NOMO-1 (cell line): ENCODE data around the gene SYNDIG1.
"Not testable (repeated sequence)": the region's sequence is repeated elsewhere in the genome, so short reads cannot be mapped to it uniquely, and the experiment has no call there.

Experiments used
- DNase-seq, 2 experiments: peaks; one replicate each; lab custom pipeline; 2025; ENCODE audit not compliant: unreplicated experiment in 2 of 2; lab: John Stamatoyannopoulos, UW

SYNDIG1 gene

DNA sequence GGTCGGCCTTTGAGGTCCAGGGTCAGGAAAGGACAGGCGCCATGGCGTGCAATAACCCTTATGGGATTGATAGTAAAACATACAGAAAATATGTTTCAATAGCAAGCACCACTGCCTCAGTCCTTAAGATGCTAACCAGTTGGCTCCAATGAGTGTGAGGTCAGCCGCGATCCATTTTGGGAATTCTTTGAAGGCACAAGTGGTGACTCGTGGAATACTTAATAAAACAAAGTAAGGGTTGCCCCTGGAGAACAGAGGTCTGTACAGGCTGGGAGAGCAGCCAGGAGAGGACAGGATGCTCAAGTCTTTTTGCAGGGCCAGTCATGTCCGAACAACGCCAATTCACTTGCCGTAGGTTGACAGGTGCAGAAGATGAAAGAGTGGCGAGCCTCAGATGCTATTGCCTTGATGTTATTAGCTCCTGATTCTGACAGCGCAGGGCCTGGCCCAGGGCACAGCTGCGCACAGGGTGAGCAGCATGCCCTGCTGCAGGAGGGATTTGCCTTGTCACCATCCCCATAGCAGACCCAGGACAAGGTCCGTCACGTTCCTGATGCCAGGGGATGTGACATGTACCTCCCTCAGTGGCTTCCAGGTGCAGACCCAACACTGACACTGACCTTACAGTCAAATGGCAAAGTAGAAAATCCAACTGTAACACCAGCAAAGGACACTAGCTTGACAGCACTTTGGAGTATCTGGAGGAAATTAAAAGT is 21.8 kb downstream of the SYNDIG1 start:
- DNase-seq = no peak

DNA sequence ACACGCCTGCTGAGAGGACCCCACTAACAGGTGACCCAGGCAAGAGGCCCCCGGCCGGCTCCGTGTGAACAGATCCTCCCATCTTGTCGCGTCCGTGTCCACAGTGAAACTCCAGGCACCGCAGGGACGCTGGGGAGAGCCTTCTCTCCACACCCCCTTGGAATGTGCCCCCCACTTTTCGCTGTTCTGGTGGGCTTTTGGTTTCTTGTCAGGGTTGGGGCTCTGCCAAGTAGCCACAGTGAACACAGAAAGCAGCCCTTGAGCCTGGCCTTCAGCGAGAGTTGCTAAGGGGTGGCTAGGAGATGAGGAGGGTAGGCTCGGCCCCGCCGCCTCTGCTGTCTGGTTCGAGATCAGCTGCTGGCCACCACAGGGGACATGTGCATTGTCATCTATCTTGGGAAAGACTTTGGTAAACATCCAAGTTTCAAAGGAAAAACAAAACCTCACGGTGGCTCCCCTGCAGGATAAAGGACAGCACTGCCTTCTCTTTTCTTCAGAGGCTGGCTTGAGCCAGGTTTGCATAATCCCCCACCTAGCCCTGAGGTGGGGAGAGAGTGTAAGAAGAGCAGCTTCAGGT is 22.7 kb downstream of the SYNDIG1 start:
- DNase-seq = no peak

DNA sequence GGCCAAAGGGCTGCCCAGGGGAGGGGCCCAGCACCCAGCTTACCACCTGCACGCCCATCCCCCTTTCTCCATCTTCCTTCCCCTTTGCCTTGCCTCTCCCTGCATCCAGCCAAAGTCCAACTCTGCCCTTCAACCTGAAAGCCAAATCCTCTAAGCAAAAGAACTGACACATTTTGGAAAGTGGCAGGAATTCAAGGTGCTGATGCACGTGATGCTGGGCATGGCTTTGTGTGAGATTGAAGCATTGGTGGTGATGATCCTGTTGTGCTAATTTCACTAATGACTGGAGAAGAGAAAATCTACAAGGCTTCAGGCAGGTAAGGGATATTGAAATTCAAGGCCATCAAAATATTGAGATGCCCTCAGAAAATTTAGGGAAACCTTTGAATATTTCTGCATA is 23.3 kb downstream of the SYNDIG1 start:
- no peak for DNase-seq

DNA sequence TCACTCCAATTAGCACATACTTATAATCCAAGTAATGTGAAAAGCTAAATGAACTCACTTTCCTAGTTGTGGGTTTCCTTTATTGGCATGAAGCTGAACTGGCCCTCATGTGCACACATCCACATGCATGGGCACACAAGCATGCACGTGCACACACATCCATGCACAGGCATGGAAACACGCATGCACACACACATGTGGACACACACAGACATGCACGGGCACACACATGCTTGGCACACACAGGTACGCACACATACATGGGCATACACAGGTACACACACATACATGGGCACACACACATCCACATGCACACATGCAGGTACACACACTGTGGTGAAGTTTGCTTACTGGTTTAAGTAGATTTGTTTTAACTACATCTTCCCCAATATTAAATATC is 23.8 kb downstream of the SYNDIG1 start:
- no peak for DNase-seq

DNA sequence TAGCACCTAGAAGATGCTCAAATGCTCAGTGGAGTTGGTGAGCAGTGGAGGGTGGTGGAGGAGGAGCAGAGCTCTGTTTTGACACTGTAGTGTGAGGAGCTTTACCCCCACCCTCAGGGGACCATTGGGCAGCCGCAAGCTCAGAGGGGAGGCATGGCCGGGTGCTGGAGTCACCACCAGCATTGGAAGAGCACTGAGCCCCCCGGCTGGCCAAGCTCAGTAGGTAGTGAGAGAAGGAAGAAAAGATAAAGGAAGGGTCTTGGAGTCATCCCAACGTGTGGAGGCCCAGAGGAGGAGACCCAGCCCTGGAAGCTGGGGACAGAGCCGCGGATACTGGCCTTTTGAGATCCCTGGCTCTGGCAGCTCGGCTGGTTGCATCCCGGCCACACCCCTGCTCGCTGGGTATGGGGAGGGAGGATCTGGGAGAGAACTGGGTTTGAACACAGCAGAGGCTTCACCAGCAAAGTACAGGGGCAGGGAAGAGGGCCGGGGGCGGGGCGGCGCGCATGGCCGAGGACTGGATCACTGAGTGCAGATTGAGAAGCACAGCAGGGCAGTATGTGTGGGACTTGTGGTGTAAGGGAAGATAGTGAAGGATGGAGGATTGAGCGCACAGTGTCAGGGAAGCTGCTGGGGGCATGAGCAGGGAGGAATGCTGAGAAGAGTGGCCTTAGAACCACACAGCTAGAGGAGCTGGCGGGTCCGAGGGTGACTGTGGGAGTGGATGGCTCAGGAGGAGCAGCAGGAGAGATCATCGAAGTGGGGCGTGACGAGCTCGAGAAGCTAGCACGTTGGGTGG is 24.4 kb downstream of the SYNDIG1 start:
- DNase-seq = no peak

DNA sequence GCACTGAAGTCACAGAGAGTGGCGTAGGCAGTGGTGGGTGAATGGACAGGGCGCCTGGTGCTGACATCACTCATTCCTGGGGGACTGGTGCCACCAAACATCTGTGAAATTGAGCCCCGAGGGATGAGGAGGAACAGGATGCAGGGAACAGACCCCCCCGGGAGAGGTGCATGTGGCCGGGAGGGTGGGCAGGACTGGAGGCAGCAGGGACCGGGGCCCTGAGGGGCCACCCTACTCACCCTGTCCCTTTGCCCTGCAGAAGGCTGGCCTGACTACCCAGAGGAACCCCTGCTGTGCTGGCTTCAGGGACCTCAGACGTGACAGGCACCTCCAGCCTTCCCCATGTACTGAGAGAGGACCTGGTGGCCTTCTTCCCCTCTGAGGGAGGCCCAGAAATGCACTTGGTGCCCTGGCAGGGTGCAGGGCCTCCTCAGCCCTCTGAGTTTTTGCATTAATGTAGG is 25.1 kb downstream of the SYNDIG1 start:
- DNase-seq = no peak

DNA sequence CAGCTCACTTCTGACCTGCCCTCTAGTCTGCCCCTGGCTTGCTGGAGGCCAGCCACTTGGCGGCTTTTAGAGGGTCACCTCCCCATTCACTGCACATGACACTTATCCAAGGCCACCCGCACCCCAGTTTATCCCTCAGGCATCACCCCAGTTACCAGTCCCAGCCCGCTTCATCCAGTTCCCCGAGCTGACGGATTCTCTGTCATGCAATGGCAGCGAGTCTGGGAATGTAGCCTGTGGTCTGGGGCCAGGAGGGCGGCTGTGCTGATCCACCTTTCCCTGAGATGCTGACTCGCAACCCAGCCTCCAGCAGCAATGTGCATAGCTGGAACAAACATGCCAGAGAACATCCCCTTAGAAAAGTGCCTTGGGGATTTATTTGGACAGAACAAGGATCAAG is 25.8 kb downstream of the SYNDIG1 start:
- no peak for DNase-seq

DNA sequence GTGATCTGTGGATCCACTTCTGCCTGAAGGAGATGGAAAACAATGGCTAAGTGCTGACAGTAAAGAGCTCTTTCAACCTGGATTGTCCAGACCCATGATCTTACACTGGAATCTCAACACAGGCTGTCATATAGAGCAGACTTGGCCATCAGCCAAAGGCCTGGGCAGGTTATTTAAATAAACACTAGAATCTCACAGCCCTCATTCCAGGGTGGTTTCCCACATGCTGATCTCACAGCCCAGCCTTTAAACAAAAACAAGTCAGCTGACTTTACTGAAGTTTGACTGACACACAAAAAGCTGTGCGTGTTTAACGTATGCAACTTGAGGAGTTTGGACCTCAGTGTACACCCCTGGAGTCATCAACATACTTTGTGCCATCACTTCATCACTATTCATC is 28.4 kb downstream of the SYNDIG1 start:
- no peak for DNase-seq

DNA sequence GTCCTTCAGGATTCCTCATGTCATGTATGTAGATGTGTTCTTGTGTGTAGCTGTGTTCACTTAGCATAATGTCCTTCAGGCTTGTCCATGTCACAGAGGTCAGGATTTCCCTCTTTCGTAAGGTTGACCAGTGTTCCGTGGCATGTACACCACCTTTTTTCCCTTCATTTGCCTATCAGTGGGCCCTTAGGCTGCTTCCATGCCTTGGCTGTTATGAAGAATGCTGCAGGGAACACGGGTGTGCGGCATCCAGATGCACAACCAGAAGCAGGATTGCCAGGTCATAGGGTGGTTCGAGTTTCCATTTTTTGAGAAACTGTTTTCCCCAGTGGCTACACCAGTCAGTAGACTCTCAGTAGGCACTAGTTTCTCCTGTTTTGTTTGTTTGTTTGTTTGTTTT is 29.2 kb downstream of the SYNDIG1 start:
- DNase-seq = no peak

DNA sequence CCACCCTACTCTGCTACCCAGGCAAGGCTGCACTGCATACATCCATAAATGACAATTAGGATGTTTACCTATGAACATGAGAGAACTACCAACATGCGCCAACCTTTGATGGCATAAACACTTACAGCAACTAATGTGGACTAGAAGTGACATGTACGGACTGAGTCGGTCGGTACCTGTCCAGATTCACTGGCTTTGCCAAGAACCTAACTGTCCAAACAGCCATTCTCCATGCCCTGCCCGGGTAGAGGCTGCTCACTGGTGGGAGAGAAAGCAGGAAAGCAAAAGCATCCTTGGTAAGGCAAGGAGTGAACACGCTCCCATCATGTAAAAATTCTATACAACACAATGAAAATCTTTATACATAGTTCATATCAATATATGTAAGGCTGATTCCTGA is 30.0 kb downstream of the SYNDIG1 start:
- DNase-seq = no peak

DNA sequence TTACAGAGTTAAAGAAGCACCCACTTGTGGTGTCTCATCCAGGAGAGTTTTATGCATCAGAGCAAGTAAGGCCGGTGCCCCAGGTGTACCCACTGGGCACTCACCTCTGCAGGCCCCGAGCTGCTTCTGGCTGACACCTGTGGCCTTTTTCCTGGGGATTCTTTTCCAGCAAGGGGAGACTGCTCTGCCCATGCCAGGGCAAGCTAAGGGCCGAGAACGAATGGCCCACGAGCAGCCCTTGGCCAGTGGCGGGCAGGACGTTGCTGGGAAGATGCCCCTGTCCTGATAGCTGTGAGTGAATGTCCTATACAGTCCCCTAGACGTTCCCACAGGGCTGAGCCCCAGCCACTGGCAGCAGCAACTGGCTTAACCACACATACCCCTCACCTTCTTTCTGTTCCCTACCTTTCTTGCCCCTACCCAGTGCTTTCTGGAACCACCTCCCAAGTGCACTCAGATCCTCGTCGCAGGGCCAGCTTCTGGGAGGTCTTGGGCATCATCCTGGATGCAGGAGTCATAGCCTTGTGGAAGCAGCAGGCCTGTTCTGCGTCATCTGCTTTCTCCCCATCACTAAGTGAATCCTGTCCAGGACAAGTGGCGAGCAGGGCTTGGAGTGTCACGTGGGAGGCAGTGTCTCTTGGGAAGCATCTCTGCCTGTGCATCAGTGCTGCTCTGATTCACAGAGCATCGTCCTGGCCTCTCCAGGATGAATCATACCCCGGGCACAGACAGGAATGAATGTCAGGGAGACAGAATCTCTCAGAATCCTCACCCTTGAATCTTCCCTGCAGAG is 32.5 kb downstream of the SYNDIG1 start:
- DNase-seq = no peak

DNA sequence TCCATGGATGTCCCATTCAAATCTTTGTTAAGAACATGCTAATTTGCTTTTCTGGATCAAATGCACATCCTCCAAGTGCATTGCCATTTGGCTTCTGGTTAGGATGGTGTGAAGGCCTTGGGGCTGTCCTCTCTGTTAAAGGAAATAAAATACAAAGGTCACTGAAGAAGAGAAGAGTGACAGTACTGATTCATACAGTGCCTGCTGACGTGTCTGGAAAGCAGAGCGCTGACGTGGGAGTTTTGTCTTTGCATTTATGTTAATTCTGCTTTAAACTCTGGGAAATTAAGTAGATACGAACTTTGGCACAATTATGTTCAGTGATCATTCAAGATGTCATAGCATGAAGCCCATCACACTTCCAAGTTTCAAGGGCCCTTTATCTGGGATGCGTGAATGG is 33.2 kb downstream of the SYNDIG1 start:
- no peak for DNase-seq

DNA sequence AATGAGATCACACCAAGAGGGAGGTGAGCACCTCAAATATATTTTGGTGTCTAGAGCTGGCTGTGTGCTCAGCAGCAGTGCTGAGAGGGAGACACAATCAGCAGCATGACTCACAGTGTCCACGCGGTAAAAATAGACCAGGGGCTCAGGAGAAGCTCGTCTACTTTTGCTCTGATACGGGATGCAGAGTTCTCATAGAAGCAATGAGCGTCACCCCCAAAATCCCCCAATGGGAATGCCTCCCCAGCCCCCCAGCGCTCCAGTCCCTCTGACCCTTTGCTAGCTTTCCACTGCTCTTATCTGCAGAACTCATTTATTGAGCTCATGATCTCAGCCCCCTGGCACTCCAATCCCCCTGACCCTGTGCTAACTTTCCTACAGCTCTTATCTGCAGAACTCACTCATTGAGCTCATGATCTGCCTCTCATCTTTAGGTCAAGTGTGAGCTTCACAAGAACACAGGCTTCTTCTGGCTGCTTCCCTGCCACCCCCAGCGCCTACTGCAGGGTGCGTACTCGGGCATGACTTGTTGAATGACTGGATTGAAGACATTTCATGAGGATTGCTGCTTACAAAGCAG is 34.0 kb downstream of the SYNDIG1 start:
- DNase-seq = no peak

DNA sequence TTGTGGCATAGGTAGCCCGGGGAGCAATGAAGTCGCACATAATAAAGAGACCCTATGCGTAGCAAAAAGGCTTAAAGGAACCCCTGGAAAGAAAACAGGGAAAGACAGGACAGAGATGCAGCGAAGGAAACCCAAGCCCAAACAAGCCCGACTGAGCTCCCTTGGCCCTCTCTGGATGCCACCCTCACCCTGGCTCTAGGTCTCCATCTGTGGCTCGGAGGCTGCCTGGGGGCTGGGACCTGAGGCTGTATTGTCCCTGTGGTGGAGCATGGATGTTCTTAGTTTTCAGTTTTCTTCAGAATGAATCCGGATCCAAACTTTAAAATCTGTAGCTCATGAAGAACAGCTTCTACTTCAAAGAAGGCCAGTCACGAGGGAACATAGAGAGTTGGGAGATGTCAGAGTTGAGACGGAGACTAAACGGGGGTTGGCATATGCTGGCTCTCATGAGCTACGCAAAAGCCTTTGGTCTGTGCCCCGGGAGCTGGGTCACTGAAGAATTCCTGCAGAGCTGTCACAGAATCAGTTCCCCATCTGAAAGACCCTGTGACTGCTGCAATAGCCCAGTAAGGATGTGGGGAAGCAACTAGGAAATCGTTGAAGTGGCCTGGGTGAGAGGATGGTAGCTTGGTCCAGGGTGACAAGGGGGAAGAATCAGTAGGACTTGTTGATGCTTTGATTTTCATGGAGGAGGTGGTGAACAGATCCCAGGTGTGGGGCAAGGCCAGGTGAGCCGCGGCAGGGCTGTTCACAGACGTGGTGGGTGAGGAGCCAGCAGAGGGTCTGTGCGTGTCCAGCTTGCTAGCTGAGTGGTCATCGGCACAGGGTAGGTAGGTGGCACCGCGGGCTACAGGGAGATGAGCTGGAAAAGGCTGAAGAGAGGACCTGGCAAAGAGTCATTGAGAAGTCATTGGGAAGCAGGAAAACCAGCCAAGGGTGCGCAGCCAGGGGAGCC is 35.2 kb downstream of the SYNDIG1 start:
- no peak for DNase-seq

DNA sequence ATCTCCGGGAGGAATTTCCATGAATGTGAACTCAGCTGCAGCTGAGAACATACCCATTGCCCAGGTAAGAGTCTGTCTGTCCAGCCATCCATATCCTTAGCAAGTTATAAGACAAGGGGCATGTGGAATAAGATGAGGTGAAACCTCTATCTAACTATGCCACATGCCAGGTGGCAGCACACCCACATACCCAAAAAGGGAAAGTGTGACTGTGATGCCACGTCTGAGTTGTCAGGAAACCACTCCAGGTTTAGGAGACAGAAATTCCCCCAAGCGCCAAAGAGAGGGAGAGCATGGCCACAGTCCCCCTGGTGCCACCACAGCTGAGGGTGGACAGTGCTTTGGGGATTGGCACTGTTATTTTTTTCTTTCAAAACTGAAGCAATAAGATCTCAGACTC is 36.7 kb downstream of the SYNDIG1 start:
- no peak for DNase-seq

DNA sequence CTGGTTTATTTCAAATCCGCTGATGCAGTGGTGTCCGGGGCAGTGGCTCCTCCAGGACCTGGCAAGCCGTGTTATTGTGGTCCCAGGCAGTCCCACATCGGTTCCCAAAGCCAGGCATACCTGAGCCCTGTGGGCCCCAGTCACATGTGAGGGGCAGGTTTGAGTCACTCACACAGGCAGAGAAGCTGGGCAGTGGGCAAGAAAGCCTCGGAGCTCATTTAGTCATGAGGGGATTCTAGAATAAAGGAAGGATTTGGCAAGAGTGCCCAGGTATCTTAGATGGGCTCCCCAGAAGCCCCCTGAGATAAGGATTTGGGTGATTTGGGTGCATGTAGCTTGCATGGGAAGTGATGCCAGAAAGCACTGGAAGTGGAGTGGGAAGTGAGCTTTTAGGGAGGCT is 37.3 kb downstream of the SYNDIG1 start:
- no peak for DNase-seq

DNA sequence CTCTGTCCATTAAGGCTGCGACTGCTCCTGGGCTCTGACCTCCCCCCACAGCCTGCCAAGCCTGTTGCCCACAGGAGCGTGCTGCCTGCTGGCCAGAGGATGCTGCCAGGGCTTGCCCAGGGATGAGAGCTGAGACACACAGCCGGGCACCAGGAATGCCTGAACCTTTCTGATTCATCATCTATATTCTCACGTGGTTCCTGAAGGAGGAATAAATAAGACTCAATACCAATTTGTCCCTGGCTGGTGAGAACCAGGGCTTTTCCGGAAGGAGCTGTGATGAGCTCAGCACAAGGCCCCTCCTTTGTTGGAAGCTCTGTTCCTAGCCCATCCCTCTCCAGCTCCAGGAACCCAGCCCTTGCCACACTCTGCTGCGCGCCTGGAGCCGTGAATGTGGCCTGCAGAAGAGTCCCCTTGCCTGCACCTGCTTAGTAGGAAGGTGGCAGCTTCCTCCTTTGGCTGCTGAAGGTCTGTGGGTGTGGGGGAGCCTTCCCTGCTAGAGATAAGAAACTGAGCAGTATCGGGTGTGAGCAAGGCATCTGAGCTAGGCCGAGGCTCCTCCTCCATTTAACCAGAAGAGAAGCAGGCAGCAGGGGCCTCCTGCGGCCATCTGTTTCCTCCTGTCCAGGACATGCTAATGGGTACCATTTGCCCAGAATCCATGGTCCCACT is 37.9 kb downstream of the SYNDIG1 start:
- DNase-seq = no peak

DNA sequence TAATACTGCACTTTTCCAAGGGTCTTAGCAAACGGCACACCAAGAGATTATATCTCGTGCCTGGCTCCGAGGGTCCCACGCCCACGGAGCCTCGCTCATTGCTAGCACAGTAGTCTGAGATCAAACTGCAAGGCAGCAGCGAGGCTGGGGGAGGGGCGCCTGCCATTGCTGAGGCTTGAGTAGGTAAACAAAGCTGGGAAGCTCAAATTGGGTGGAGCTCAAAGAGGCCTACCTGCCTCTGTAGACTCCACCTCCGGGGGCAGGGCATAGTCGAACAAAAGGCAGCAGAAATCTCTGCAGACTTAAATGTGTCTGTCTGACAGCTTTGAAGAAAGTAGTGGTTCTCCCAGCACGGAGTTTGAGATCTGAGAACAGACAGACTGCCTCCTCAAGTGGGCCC is 43.0 kb downstream of the SYNDIG1 start:
- not testable (repeated sequence) for DNase-seq

DNA sequence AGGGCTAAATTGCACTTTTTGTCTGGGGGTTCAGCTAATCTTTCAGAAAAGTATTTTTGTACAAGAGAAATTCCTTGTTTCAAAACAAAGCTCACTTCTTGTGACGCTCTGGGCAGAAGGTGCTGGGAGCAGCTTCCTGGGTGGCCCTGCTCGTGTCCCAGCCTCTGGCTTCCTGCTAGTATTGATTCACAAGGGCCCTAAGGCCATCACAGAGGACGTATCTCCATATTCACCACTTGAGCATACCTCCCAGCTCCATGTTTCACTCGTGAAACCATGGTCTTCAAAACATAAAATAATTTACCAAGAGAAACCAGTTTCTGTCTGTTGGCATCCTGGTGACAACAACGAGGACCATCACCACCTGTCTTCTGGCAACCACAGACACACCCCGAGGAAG is 49.1 kb downstream of the SYNDIG1 start:
- DNase-seq = no peak
